ENCODE measurements around the gene POU3F2. TPM values are rescaled to one million over a fixed set of nuclear protein-coding genes. Genes with fewer than 3 reads are reported as not detected.

The POU3F2 gene
- total and polyA plus RNA-seq, 2 donors from 2014 or later: not detected

GRCh38 chr6:98838975-98839374 is 4.6 kb downstream of the POU3F2 start:
- no peaks in the 10 kb centered on the region for H3K36me3 ChIP-seq (ENCODE audit: control insufficient read depth in 2 of 3, insufficient read depth in 3 of 3, low read length in 3 of 3)

GRCh38 chr6:98839781-98840361 is 5.5 kb downstream of the POU3F2 start:
- Histone ChIP-seq H3K9me3 (ENCODE audit: control insufficient read depth in 2 of 3, insufficient read depth in 1 of 3, low read length in 3 of 3) (no peaks in the 10 kb centered on the region), H3K36me3 (ENCODE audit: control insufficient read depth in 2 of 3, insufficient read depth in 3 of 3, low read length in 3 of 3) (no peaks in the 10 kb centered on the region), H3K27ac (ENCODE audit: low read depth in 2 of 2, low read length in 2 of 2) (no peak overlapping the region), H3K27me3 (ENCODE audit: control insufficient read depth, insufficient read depth, low read length) (peaks cover 84% of the 10 kb centered on the region), H3K9ac (ENCODE audit: low read length in 3 of 3) (no peak overlapping the region), H3K4me3 (ENCODE audit: low read length in 3 of 3) (no peak overlapping the region), H3K4me1 (ENCODE audit: control insufficient read depth in 2 of 3, insufficient read depth in 2 of 3, low read depth in 1 of 3, low read length in 3 of 3) (peaks cover 0 to 5% (median 0%) of the 10 kb centered on the region in 3 donors)
- intact Hi-C loops (cut with DNase I): no loop called here
- no peak for TF ChIP-seq CTCF (IDR thresholded peaks at IDR 0.05; ENCODE audit: borderline replicate concordance, extremely low read depth, insufficient read depth)
- no peak for FAIRE-seq
- DNase-seq: peak in 2 of 5 donors; percentile 46 to 61

More at GRCh38 chr6:98838975-98839374, 4.6 kb downstream of the POU3F2 start:
- Histone ChIP-seq H3K4me3 (ENCODE audit: low read length in 3 of 3) (no peak overlapping the region), H3K4me1 (ENCODE audit: control insufficient read depth in 2 of 3, insufficient read depth in 2 of 3, low read depth in 1 of 3, low read length in 3 of 3) (peaks cover 0 to 5% (median under 1%) of the 10 kb centered on the region in 3 donors), H3K9ac (ENCODE audit: low read length in 3 of 3) (no peak overlapping the region), H3K9me3 (ENCODE audit: control insufficient read depth in 2 of 3, insufficient read depth in 1 of 3, low read length in 3 of 3) (no peaks in the 10 kb centered on the region), H3K27me3 (ENCODE audit: control insufficient read depth, insufficient read depth, low read length) (peaks cover 76% of the 10 kb centered on the region), H3K27ac (ENCODE audit: low read depth in 2 of 2, low read length in 2 of 2) (no peak overlapping the region)
- no peak for FAIRE-seq
- no peak for DNase-seq
- TF ChIP-seq CTCF (IDR thresholded peaks at IDR 0.05; ENCODE audit: borderline replicate concordance, extremely low read depth, insufficient read depth): no peak
- intact Hi-C loops (cut with DNase I): no loop called here

- H3K4me3 ChIP-seq (ENCODE audit: low read length in 3 of 3): no peak overlapping the region
- H3K9me3 ChIP-seq (ENCODE audit: control insufficient read depth in 2 of 3, insufficient read depth in 1 of 3, low read length in 3 of 3): no peaks in the 10 kb centered on the region
- no peak overlapping the region for H3K9ac ChIP-seq (ENCODE audit: low read length in 3 of 3)
- H3K4me1 ChIP-seq (ENCODE audit: control insufficient read depth in 2 of 3, insufficient read depth in 2 of 3, low read depth in 1 of 3, low read length in 3 of 3): peaks cover 0 to 2% (median 0%) of the 10 kb centered on the region in 3 donors
- H3K36me3 ChIP-seq (ENCODE audit: control insufficient read depth in 2 of 3, insufficient read depth in 3 of 3, low read length in 3 of 3): no peaks in the 10 kb centered on the region
- no peak overlapping the region for H3K27ac ChIP-seq (ENCODE audit: low read depth in 2 of 2, low read length in 2 of 2)
- no peak for DNase-seq
- intact Hi-C loops (cut with DNase I): no loop called here
- no peak for TF ChIP-seq CTCF (IDR thresholded peaks at IDR 0.05; ENCODE audit: borderline replicate concordance, extremely low read depth, insufficient read depth)
- FAIRE-seq: no peak
- peaks cover 85% of the 10 kb centered on the region for H3K27me3 ChIP-seq (ENCODE audit: control insufficient read depth, insufficient read depth, low read length)
Observed at GRCh38 chr6:98840385-98840784, 6.0 kb downstream of the POU3F2 start.

All from kidney (tissue), 14 donors.